Measurements from ENCODE around the gene PRKG1.

The PRKG1 gene

DNA sequence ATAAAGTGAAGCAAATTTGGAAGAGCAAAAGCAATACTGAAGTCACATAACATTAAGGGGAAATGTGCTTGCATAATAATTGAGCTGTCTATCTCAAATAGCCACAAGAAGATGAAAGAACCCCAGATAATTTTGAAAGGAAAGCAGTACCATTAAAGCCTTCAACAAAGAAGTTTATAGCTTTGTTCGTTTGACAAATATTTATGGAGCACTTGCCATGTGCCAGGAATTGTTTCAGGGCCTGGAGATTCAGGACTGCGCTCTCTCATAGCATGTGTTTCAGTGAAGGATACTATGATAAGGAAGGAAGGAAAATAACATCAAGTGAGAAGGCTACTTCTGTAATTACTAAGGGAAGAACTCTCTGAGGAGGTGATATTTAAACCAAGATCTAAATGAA lies 837.4 kb downstream of the PRKG1 start:
- no peak for DNase-seq

DNA sequence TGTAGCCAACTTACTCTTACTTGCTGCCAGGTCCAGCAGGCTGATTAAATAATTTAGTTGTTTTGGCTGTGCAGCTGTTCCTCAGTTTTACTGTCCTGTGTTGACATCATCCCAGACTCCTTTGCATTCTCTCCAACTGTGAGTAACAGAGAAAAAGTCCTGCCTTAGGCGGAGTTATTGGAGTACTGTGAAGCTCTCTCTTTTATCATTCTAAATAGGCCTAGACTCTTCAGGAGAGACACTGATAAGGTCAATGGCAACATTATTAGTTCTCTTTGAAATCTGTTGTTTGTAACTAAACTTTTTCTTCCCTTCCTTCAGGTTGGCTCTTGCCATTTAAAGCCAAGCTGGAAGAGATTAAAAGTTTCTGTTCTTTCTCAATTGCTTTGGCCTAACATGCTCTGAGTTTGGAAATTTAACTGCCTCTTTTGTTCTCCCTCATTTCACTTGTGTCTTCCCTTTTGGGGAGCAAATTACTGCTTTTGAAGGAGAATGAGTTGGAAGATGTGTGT lies 840.8 kb downstream of the PRKG1 start:
- no peak for DNase-seq

DNA sequence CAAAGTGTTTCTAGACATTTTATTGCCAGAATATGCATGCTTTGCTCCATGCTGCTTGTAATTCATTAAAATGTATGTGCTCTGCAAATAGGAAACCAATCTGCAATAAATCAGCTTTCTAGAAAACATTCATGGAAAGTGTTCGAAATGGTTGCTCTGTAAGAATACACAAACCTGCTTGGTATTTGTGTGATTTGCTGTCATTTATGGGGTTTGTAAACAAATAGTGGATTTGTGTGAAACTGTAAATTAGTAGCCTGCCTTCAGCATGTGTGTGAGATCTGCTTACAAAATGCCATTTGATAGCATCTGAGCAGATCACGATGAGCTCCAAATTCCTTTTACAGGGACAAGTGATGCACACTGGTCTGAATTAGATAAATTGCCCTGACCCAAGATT lies 844.2 kb downstream of the PRKG1 start:
- no peak for DNase-seq

DNA sequence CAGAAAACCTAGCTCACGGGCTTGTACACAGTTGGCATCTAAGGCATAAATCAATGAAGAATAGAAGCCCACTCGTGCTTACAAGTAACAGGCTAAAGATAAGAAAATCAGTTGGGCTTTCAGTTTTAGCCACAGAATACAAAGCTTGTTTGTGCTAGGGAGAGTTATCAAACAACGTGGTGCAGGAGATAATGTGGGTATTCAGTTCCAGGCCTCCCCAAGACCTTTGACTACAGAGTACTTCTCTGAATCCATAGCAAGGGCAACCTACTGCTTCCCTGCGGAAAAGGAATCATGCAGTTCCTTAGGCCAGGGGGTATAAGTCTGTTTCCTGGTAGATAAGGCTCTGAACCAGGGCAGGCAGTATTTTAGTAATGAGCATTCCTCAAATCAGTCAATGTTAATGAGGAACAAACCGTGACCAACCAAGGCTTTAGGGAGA lies 844.6 kb downstream of the PRKG1 start:
- no peak for DNase-seq

DNA sequence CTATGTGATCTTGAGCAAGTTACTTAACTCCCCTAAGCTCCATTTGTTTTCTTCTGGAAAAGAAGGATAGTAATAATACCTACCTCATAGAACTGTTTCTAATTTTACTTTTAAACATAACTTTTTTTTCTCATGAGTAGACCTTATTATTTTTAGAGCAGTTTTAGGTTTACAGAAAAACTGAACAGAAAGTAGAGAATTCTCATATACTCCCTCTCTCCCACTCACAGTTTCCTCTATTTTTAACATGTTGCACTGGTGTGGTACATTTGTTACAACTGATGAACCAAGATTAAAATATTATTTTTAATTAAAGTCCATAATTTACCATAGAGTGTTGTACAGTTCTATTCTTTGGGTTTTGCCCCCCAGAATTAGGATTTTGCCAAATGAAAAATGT lies 846.4 kb downstream of the PRKG1 start:
- DNase-seq: no peak

DNA sequence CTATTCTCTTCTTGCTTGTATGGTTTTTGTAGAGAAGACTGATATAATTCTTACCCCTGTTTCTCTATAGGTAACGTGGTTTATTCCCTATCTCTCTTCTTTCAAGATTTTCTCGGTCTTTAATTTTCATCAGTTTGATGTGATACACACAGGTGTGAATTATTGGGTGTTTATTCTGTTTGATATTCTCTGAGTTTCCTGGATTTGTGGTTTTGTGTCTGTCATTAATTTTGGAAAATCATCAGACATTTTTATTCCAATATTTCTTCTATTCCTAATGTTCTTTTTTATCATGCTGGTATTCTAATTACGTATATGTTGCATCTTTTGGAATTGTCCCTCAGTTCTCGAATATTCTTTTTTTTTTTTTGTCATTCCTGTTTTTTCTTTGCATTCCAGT lies 850.1 kb downstream of the PRKG1 start:
- DNase-seq: no peak

DNA sequence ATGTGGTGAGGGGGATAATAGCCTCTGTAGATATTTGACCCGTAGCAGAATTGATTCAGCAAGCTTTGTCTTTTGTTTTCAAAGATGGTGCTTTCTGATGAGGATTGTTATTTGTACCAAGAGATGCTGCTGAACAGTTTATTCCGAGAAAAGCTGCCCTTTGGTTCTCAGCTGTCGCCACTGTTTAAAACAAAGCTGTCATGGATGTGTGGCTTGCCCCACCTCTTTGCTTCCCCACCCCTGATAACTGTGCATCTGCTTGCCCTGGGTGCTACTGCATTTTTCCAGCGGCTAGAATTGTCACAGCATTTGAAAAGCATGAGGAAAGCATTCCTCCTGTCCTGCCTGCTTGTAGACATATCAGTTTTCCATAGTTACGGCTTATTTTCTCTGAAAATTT lies 852.0 kb downstream of the PRKG1 start:
- DNase-seq: no peak

DNA sequence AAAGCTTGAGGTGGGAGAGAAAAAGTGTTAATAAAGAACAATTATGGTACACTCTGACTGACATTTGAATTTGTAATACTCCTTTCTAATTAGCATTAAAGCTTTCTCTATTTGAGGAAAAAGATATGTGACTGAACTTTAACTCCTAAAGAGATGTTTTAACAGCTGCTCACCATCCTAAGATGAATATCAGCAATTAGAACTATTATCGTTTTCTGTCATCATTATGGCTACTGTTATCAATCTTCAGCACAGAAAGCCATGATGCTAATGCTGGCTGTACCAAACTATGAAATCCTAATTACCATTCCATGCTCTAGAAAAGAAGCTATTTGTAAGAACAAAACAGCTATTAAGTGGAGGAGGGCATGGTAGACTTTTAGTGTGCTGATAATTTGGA lies 853.9 kb downstream of the PRKG1 start:
- DNase-seq: no peak

DNA sequence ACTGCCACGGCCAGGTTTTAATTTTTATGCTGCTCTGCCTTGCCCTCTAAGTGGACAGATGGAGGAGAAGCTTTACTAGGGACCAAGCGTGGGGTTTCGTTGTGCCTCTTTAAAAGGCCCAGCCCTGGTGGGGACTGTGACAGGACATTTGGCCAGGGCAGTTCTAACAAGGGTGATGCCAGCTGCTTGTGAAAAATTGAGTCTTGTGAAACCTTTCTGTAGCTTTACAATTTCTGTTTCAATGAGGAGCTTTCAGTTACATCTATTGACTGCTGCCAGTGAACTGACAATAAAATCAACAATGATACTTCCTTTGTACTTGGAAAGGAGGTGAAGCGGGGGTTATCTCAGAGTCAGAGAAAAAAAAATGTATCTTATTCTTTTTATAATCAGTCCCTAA lies 858.2 kb downstream of the PRKG1 start:
- DNase-seq: no peak

DNA sequence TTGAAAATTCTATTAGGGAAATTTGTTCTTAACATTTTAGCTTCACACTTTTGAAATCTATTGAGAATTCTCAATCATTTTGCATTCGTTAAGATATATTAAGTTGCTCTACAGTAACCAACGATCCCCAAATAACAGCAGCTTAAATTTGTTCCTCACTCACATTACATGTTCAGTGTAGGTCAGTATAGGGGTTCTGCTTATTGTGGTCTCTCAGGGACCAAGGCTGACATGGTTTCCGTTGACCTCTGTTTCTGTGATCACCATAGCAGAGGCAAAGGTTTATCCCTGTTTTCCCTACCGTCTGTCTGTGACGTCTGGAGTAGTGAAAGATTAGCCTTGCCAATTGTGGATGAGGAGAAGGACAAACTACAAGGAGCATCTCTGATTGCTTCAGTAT lies 860.1 kb downstream of the PRKG1 start:
- DNase-seq: no peak

DNA sequence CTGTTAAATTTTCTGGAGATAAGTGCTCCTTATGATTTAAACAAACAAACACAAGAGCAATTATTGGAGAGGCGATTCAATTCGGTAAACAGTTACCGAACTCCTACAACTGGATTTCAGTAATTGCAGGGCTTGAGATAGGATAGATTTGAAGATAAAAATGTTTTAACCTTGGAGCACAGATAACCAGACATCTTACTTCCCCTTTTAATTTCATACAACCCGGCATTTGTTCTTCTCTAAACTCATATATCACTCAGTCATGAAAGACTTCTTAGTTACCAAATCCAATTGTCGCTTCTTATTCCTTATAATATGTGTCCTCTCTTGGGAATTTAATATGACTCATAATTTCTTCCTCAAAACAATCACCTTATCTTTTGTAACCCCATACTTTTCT lies 861.1 kb downstream of the PRKG1 start:
- no peak for DNase-seq

DNA sequence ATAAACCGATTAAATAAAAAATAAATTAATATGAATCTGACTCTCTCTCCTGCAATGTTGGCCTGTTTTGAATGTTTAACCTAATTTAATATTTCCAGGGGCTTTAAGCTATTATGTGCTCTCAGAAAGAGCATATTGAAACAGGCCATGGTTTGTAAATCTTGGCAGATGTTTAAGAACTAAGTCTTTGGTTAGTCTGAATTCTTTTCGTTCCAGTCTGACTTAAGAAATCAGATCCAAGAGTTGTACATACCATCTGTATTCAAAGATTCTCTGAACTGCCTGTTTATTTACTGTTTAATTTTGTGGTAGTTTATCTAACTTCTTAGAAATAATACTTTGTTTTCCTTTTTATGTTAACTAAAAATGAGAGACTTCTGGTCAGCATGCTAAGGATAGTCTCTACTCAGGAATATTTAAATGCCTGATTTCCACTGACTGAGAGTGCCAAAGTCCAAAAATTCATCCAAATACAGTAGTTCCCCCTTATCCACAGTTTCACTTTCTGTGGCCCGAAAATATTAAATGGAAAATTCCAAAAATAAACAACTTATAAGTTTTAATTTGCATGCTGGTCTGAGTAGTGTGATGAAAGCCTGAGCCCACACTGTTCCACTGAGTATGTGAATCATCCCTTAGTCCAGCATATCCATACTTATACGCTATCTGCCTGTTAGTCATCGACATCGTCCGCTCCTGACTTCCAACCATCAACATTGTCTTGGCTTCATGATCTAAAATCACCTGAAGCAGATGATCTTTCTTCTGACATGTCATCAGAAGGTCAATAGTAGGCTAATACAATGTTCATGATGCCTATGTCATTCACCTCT lies 863.2 kb downstream of the PRKG1 start:
- DNase-seq: no peak

DNA sequence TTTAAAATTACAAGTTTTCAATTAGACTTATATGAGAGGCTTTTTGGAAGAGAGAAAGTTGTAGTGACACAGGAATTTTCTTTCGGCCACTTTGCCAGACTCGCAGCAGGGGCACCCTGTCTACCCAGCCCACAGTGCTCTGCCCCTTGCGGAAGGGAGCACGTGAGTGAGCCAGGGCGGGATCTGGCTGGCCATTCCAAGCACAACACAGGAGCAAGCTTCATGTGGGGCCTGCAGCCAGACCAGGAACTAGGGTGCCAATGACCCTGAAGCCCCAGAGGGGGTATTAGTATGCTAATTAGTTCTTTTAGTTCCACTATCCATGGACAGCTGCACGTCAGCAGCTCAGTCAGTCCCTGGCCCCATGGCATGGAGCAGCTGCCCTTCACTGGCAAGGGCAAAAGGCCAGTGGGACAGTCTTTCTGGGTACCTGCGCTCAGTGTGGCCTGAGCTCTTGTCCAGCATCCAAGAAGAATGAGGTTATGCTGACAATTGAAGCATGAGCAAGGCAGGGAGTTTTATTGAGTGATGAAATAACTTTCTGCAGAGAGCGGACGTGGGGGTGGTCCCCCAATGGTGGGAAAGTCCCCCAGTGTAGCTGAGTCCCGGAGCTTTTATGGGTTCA lies 876.2 kb downstream of the PRKG1 start:
- no peak for DNase-seq

DNA sequence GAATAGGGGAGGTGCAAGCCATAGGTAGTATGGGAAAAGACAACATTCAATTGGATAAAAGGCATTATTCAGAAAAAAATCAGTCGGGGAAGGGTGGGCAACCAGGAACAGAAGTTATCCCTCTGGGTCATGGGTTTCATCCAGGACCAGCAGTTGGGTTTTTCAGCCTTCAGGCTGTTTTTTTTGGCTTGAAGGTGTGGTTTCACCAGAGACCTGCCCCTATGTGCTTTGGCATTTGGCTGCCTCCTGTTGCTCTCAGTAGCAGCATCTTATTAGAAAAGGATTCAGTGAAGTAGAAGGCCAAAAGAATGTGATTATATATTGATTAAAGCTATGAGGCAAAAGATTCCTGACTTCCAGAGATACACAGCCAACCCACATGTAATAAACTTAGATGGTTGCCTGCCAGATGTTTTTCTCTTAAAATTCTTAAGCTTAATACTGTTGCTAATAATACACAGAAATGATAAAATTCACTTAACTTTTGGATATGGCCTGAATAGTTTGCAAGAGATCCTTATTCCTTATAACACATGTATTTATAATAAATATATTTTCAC lies 876.8 kb downstream of the PRKG1 start:
- no peak for DNase-seq

DNA sequence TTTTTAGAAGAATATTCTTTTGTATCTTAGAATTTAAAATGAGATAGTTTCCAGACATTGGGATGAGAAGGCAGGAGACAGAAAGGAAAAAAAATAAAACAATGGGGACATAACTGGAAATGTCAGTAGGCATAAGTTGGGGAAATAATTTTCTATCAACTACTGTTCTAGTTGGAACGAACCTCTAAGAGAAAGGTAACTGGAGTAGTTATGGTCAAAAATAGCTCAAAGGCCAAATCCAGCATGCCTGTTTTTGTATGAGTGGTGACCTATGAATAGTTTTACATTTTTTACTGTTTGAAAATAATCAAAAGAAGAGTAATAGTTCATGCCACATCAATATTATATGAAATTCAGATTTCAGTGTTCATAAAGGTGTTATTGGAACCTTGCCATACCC lies 877.3 kb downstream of the PRKG1 start:
- no peak for DNase-seq

DNA sequence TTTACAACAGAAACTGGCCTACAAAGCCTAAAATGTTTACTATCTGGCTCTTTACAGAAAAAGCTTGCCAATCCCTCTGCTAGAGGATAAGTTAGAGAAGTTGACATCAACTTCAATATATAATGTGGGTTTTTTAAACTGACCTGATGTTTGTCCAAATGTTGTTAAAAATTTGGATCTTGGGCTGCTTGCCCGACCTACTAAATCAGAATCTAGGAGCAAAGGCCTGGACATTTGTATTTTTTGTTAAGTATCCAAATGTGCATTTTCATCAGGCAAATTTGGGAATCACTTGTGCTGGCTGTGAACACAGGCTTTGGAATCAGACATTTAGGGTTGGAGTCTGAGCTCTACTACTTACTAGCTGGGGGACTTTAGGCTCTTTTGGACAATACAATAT lies 877.8 kb downstream of the PRKG1 start:
- no peak for DNase-seq

DNA sequence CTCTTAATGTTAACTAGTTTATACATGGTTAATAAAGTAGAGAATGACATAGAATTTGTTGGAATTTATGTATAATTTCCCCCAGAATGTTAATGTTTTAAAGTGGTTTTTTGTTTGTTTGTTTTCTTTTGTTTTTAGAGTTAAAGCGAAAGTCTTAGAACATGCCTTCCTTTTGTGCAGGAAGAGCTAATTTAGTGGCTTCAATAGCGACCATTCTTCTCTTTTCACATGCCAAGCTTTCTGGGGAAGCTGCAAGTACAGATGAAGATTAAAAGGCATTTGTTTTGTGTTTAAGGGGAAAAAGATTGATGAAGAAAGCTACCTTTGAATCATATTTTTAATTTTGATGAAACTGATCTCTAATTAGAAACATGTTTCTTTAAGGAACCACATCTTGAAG lies 881.4 kb downstream of the PRKG1 start:
- DNase-seq: no peak

DNA sequence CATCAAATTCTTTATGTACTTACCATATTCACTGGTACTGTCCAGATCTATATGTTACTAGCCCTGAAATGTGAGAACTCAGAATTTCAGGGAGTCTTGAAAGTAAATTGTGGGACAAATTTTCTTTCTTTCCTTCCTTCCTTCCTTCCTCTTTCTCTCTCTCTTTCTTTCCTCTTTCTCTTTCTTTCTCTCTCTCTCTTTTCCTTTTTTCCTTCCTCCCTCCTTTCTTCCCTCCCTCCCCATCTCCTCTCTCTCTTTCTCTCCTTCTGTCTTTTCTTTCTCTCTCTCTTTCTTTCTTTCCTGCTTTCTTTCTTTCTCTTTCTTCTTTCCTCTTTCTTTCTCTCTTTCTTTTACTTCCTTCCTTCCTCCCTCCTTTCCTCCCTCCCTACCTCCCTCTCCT lies 882.5 kb downstream of the PRKG1 start:
- no peak for DNase-seq

DNA sequence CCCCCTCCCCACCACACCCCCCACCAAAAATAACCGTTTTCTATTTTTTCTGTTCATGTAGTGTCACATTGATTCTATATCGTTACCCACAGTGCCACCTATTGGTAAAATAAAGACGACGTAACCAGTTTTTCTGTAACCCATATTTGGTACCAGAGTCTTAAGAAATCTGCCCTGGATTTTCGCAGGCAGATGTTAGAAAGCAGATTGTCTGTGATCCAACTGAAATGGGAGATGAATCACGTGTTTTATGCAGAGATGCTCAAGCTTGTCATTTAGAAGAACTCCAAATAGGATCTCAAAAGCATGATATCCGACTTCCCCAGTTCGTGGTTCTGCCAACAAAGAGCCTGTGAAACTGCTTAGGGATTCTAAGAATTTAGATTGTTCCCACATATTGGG lies 886.2 kb downstream of the PRKG1 start:
- no peak for DNase-seq

DNA sequence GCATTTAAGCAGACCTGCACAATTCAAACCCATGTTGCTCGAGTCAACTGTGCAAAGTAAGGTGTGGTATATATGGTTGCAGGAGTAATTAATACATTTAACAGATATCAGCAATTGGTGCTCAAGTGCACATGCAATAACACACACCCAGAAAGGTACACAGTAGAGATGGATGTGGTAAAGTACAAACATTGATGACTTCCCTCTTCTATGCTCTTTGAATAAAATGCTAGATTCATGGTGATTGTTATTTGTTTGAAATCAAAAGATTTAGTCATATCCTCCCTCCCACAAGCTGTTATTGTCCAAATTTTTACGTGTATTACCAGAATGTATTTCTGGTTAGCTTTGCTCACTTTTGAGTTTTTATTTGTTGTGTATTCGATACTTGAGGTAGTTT lies 887.1 kb downstream of the PRKG1 start:
- no peak for DNase-seq

DNA sequence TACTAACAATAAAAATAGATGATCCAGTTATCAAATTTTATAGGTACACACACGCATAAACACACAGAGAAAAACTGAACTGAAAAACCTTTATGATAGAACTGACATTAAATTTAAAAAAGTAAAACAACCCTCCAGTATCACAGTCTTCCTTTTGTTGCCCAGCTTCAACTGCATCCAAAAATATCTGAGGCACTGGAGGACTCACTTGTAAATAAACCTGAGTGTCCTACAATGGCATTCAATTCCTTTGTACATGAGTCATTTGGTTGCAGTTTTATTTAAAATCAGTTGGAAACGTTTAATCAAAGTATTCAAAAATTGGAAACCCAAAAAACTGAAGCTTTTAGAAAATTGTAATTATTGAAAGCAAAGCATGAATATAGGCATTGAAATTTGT lies 890.3 kb downstream of the PRKG1 start:
- no peak for DNase-seq

DNA sequence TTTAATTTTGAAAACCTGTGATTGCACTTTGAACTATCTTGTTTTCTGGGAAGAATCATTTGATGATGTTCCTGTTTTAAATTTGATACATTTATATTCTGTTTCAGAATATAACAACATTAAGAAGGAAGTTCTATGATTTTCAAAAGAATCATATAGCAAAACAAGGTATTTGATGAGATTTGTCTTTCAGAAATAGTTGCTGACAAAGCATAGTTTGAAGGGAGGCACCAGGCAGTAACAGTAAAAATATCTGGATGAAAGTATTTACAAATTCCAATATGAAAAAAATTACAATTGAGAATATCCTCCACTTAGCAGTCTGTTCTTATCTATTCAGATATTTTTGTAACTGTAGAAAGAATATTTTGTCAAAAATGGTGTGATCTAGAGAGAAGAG lies 891.2 kb downstream of the PRKG1 start:
- DNase-seq: no peak

DNA sequence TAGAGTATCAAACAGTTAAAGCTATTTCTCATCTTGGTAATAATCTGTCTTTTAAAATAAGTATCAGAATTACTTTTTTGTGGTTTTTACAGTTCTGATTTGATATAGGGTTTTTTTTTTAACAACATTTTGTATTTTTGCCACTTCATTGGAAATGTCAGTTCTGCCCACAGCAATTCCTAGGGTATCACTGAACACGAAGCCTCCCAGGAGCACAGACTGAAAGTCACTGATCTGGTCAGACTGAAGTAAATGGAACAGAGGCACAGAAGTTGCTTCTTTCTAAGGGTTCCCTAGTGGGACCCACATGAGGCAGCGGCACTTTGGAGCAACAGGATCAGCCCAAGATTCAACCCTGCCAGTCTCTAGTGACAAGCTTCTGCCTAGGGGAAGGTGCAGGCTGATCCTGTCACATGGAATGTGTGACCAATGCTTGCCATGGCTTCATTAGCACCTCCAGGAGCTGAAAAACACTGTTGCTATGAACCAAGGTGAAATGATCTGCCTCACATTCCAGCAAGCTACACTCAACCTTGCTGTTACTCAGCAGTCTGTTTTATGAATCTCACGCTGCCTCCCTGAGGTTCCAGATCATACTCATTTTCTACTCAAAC lies 898.6 kb downstream of the PRKG1 start:
- DNase-seq: no peak

DNA sequence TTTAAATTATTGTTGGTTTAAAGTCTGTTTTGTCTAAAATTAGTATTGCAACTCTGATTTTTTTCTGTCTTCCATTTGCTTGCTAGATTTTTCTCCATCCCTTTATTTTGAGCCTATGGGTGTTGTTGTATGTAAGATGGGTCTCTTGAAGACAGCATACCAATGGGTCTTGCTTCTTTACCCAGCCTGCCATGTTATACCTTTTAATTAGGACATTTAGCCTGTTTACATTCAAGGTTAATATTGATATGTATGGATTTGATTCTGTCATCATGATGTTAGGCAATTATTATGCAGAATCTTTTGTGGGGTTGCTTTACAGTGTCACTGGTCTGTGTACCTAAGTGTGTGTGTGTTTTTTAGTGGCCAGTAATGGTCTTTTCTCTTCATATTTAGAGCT lies 906.5 kb downstream of the PRKG1 start:
- DNase-seq: no peak

Data from NCI-H1105 (cell line).